SK-N-SH treated with all-trans-retinoic acid at 6 μM for 48 hours (cell line): ENCODE measurements around the gene NPR1.

ENCODE experiments used
- ATAC-seq: fragments of 200-7000 bp; cut with Tn5 transposase; 3 replicates; pipeline ENCODE4 v1.9.1; 2020; ENCODE audit warnings: mild to moderate bottlenecking, moderate library complexity
- CREB5 ChIP-seq: fragments of 250-450 bp; sonication (Bioruptor Pico); IDR thresholded peaks from 2 replicates; pipeline ENCODE4 v1.5.1; 2020; ENCODE audit warnings: low read depth, mild to moderate bottlenecking, moderate library complexity
- CSDC2 ChIP-seq: fragments of 250-450 bp; sonication (Bioruptor Pico); IDR thresholded peaks from 2 replicates; pipeline ENCODE4 v1.5.0; 2020; ENCODE audit warnings: mild to moderate bottlenecking, moderate library complexity
- CSRNP3 ChIP-seq: fragments of 250-450 bp; sonication (Bioruptor Pico); IDR thresholded peaks from 2 replicates; pipeline ENCODE4 v1.5.1; 2021; ENCODE audit warnings: mild to moderate bottlenecking, moderate library complexity
- ESRRG ChIP-seq: fragments of 250-450 bp; sonication (Bioruptor Pico); IDR thresholded peaks from 2 replicates; pipeline ENCODE4 v1.6.1; 2021; ENCODE audit warnings: mild to moderate bottlenecking
- GLIS3 ChIP-seq: fragments of 250-450 bp; sonication (Bioruptor Pico); IDR thresholded peaks from 2 replicates; pipeline ENCODE4 v1.5.0; 2020; ENCODE audit warnings: mild to moderate bottlenecking, moderate library complexity
- ISL1 ChIP-seq: fragments of 250-450 bp; sonication (Bioruptor Pico); IDR thresholded peaks from 2 replicates; pipeline ENCODE4 v2.1.2; 2022; ENCODE audit warnings: mild to moderate bottlenecking, moderate library complexity
- OSR1 ChIP-seq: fragments of 250-450 bp; sonication (Bioruptor Pico); IDR thresholded peaks from 2 replicates; pipeline ENCODE4 v1.8.0; 2022; ENCODE audit warnings: moderate library complexity, mild to moderate bottlenecking, inconsistent platforms
- POU6F1 ChIP-seq: fragments of 250-450 bp; sonication (Bioruptor Pico); IDR thresholded peaks from 2 replicates; pipeline ENCODE4 v1.8.0; 2021; ENCODE audit warnings: low read depth, mild to moderate bottlenecking, moderate library complexity, borderline replicate concordance
- PPARA ChIP-seq: fragments of 250-450 bp; sonication (Bioruptor Pico); IDR thresholded peaks from 2 replicates; pipeline ENCODE4 v1.5.0; 2020; ENCODE audit warnings: mild to moderate bottlenecking, borderline replicate concordance
- RARB ChIP-seq: fragments of 250-450 bp; sonication (Bioruptor Pico); IDR thresholded peaks from 2 replicates; pipeline ENCODE4 v1.8.0; 2021; ENCODE audit warnings: mild to moderate bottlenecking, moderate library complexity
- SNAI2 ChIP-seq: fragments of 250-450 bp; sonication (Bioruptor Pico); IDR thresholded peaks from 2 replicates; pipeline ENCODE4 v1.5.0; 2020; ENCODE audit warnings: mild to moderate bottlenecking, moderate library complexity
- TCF4 ChIP-seq: fragments of 250-450 bp; sonication (Bioruptor Pico); IDR thresholded peaks from 2 replicates; pipeline ENCODE4 v1.8.0; 2021; ENCODE audit warnings: mild to moderate bottlenecking, moderate library complexity, borderline replicate concordance
- TOX ChIP-seq: fragments of 250-450 bp; sonication (Bioruptor Pico); IDR thresholded peaks from 2 replicates; pipeline ENCODE4 v1.8.0; 2021; ENCODE audit warnings: mild to moderate bottlenecking, moderate library complexity, borderline replicate concordance
- ZC3H10 ChIP-seq: fragments of 250-450 bp; sonication (Bioruptor Pico); IDR thresholded peaks from 2 replicates; pipeline ENCODE4 v1.5.1; 2021; ENCODE audit warnings: mild to moderate bottlenecking, moderate library complexity
- ZFP3 ChIP-seq: fragments of 250-450 bp; sonication (Bioruptor Pico); IDR thresholded peaks from 2 replicates; pipeline ENCODE4 v1.5.0; 2020; ENCODE audit warnings: mild to moderate bottlenecking, moderate library complexity
- ZFP30 ChIP-seq: fragments of 450-650 bp; formaldehyde crosslinking; IDR thresholded peaks from 2 replicates; pipeline ENCODE4 v1.5.0; 2022; ENCODE audit warnings: mild to moderate bottlenecking, moderate library complexity
- ZNF565 ChIP-seq: fragments of 450-650 bp; formaldehyde crosslinking; conservative IDR thresholded peaks from 2 replicates; pipeline ENCODE4 v1.5.0; 2020; ENCODE audit warnings: low read depth, mild to moderate bottlenecking, moderate library complexity
- ZNF70 ChIP-seq: fragments of 450-650 bp; formaldehyde crosslinking; IDR thresholded peaks from 2 replicates; pipeline ENCODE4 v1.5.0; 2020; ENCODE audit warnings: mild to moderate bottlenecking, moderate library complexity
- ZNF8 ChIP-seq: fragments of 450-650 bp; formaldehyde crosslinking; IDR thresholded peaks from 2 replicates; pipeline ENCODE4 v1.5.0; 2020; ENCODE audit warnings: mild to moderate bottlenecking, moderate library complexity
- TF ChIP-seq, protein P1 (sequence below): fragments of 250-450 bp; sonication (Bioruptor Pico); IDR thresholded peaks from 2 replicates; pipeline ENCODE4 v1.8.0; 2020; ENCODE audit warnings: mild to moderate bottlenecking, moderate library complexity, borderline replicate concordance
- TF ChIP-seq, protein P2 (sequence below): fragments of 250-450 bp; sonication (Bioruptor Pico); IDR thresholded peaks from 2 replicates; pipeline ENCODE4 v1.5.0; 2020; ENCODE audit warnings: mild to moderate bottlenecking, moderate library complexity

The NPR1 gene

GRCh38 chr1:153733970-153734369 lies 55.5 kb downstream of the NPR1 start:
- peak; percentile 55 for ATAC-seq
- TF ChIP-seq, protein P1, sequence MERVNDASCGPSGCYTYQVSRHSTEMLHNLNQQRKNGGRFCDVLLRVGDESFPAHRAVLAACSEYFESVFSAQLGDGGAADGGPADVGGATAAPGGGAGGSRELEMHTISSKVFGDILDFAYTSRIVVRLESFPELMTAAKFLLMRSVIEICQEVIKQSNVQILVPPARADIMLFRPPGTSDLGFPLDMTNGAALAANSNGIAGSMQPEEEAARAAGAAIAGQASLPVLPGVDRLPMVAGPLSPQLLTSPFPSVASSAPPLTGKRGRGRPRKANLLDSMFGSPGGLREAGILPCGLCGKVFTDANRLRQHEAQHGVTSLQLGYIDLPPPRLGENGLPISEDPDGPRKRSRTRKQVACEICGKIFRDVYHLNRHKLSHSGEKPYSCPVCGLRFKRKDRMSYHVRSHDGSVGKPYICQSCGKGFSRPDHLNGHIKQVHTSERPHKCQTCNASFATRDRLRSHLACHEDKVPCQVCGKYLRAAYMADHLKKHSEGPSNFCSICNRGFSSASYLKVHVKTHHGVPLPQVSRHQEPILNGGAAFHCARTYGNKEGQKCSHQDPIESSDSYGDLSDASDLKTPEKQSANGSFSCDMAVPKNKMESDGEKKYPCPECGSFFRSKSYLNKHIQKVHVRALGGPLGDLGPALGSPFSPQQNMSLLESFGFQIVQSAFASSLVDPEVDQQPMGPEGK (CRISPR knock-in tag): no peak
- TF ChIP-seq ZNF70 (CRISPR knock-in tag): no peak
- no peak for TF ChIP-seq GLIS3 (CRISPR knock-in tag)
- TF ChIP-seq ZFP3 (CRISPR knock-in tag): no peak
- TF ChIP-seq RARB (CRISPR knock-in tag): no peak
- TF ChIP-seq SNAI2 (CRISPR knock-in tag): no peak
- TF ChIP-seq CREB5 (CRISPR knock-in tag): no peak
- no peak for TF ChIP-seq ZNF8 (CRISPR knock-in tag)
- no peak for TF ChIP-seq TCF4
- TF ChIP-seq, protein P2, sequence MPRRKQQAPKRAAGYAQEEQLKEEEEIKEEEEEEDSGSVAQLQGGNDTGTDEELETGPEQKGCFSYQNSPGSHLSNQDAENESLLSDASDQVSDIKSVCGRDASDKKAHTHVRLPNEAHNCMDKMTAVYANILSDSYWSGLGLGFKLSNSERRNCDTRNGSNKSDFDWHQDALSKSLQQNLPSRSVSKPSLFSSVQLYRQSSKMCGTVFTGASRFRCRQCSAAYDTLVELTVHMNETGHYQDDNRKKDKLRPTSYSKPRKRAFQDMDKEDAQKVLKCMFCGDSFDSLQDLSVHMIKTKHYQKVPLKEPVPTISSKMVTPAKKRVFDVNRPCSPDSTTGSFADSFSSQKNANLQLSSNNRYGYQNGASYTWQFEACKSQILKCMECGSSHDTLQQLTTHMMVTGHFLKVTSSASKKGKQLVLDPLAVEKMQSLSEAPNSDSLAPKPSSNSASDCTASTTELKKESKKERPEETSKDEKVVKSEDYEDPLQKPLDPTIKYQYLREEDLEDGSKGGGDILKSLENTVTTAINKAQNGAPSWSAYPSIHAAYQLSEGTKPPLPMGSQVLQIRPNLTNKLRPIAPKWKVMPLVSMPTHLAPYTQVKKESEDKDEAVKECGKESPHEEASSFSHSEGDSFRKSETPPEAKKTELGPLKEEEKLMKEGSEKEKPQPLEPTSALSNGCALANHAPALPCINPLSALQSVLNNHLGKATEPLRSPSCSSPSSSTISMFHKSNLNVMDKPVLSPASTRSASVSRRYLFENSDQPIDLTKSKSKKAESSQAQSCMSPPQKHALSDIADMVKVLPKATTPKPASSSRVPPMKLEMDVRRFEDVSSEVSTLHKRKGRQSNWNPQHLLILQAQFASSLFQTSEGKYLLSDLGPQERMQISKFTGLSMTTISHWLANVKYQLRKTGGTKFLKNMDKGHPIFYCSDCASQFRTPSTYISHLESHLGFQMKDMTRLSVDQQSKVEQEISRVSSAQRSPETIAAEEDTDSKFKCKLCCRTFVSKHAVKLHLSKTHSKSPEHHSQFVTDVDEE (CRISPR knock-in tag): no peak
- TF ChIP-seq ZC3H10: no peak
- no peak for TF ChIP-seq CSDC2 (CRISPR knock-in tag)
- no peak for TF ChIP-seq TOX (CRISPR knock-in tag)
- no peak for TF ChIP-seq ZFP30 (CRISPR knock-in tag)
- no peak for TF ChIP-seq OSR1
- TF ChIP-seq ESRRG (CRISPR knock-in tag): no peak
- no peak for TF ChIP-seq CSRNP3 (CRISPR knock-in tag)

- ATAC-seq: no peak
- TF ChIP-seq TCF4: no peak
Measured at GRCh38 chr1:153734396-153735089, 56.1 kb downstream of the NPR1 start.

GRCh38 chr1:153735090-153735420 lies 56.6 kb downstream of the NPR1 start:
- TF ChIP-seq ISL1 (CRISPR knock-in tag): no peak
- no peak for TF ChIP-seq POU6F1 (CRISPR knock-in tag)
- no peak for ATAC-seq

DNA sequence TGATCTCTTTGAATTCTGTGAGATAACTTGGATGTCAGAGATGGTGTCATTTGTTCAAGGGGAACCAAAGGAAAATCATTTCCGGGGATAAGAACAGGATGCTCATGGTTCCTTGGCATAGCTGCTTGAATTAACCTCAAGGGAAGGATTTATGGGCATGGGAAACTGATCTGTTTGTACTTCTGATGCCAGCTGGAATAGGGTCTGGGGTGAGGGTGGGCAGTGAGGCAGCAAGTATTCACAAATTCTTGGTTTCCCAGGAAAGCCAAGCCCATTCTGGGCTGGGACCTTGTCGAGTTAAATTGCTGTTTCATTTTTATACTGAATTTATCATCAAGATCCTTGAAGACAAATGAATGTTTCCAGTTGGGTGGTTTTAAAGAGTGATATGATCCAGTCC lies 63.5 kb downstream of the NPR1 start:
- no peak for ATAC-seq
- no peak for TF ChIP-seq ISL1 (CRISPR knock-in tag)
- TF ChIP-seq, protein P1 (CRISPR knock-in tag): no peak
- TF ChIP-seq RARB (CRISPR knock-in tag): no peak
- TF ChIP-seq ZNF565 (CRISPR knock-in tag): no peak
- no peak for TF ChIP-seq ZC3H10
- TF ChIP-seq POU6F1 (CRISPR knock-in tag): no peak
- no peak for TF ChIP-seq ZNF70 (CRISPR knock-in tag)
- TF ChIP-seq GLIS3 (CRISPR knock-in tag): no peak
- no peak for TF ChIP-seq CSDC2 (CRISPR knock-in tag)
- TF ChIP-seq PPARA (CRISPR knock-in tag): no peak
- no peak for TF ChIP-seq SNAI2 (CRISPR knock-in tag)
- TF ChIP-seq TOX (CRISPR knock-in tag): no peak
- no peak for TF ChIP-seq ZNF8 (CRISPR knock-in tag)
- TF ChIP-seq OSR1: no peak
